Measurements from ENCODE around the gene CNTN1.

- TF ChIP-seq POLR2AphosphoS5 (IDR thresholded peaks at IDR 0.05; ENCODE audit: low read depth, low read length) = no peak
- no peak for TF ChIP-seq REST (IDR thresholded peaks at IDR 0.05; ENCODE audit: insufficient read depth in 1 of 2, low read depth in 2 of 2, low read length in 2 of 2)
- TF ChIP-seq SIN3A (IDR thresholded peaks at IDR 0.05; ENCODE audit: borderline replicate concordance, insufficient read depth, low read length) = no peak
Measured at GRCh38 chr12:40760821-40761220, 68.6 kb downstream of the CNTN1 start.

Data from PFSK-1 (cell line).